GM19023 (cell line): ENCODE data around the gene MRPL20.
"Not testable (repeated sequence)": the region's sequence is repeated elsewhere in the genome, so short reads cannot be mapped to it uniquely, and the experiment has no call there.

Experiments
- ATAC-seq: cut with Tn5 transposase; IDR thresholded peaks from one replicate; pipeline ENCODE4 v1.9.1; 2021; ENCODE audit warnings: mild to moderate bottlenecking, moderate library complexity; ENCODE audit not compliant: unreplicated experiment

The MRPL20 gene

DNA sequence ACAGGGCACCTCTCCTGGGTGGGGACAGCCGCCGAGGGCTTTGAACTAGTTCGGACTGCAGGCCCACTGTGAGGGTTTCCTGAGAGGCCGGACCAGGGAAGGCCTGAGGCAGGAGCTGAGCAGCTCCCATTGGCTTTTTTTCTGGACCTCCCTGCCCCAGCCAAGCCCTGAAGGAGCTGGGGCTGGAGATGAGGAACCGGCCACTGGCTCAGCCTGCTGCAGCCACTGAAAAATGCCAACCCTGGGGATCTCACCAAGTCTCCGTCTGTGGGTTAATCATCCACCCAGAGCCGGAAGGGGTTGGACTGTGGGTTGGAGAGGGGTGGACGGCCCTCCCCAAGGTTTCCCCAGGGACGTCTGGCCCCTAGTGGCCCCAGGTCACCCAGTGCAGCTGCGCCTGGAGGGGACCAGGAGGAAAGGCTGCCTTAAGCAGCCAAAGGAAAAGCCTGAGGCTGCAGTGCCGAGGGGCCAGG is 30.8 kb upstream of the MRPL20 start:
- ATAC-seq, result no peak

DNA sequence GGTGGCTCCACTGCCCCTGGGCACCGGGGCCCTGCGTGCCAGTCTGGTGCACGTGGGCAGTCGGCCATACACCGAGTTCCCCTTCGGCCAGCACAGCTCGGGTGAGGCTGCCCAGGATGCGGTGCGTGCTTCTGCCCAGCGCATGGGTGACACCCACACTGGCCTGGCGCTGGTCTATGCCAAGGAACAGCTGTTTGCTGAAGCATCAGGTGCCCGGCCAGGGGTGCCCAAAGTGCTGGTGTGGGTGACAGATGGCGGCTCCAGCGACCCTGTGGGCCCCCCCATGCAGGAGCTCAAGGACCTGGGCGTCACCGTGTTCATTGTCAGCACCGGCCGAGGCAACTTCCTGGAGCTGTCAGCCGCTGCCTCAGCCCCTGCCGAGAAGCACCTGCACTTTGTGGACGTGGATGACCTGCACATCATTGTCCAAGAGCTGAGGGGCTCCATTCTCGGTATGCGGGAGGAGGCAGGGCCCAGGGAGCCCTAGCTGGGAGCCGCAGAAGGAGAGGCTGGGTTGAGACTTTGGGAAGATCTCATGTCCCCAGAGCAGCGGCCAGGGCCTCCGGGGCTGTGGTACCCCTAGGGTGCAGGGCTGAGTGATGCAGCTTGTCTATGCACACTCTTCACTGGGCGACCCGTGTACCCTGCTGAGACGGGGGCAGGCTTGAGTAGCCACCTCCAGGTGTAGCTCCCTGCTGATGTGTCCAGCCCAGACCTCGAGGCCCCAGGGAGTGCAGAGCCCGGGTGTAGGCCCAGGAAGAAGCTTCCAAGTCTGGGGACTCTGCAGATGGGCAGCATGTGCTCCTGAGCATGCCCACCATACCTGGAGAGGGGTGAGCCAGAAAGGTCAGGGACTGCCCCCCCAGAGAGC is 30.2 kb upstream of the MRPL20 start:
- no peak for ATAC-seq

DNA sequence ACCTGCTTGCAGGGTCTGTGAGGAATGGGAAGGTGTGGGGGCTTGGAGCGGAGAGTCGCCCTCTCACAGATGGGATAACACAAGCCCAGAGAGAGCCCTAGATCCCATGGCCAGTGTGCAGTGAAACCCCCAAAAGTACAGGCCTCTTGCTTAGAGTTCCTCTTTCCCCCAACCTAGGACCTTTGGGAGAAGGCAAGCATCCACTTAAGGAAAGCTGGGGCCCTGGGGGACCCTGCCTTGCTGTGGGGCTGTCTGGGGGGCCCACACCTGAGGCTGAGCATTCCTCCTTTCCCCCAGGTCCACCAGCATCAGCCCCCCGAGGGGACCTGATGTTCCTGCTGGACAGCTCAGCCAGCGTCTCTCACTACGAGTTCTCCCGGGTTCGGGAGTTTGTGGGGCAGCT is 29.5 kb upstream of the MRPL20 start:
- ATAC-seq, result no peak

DNA sequence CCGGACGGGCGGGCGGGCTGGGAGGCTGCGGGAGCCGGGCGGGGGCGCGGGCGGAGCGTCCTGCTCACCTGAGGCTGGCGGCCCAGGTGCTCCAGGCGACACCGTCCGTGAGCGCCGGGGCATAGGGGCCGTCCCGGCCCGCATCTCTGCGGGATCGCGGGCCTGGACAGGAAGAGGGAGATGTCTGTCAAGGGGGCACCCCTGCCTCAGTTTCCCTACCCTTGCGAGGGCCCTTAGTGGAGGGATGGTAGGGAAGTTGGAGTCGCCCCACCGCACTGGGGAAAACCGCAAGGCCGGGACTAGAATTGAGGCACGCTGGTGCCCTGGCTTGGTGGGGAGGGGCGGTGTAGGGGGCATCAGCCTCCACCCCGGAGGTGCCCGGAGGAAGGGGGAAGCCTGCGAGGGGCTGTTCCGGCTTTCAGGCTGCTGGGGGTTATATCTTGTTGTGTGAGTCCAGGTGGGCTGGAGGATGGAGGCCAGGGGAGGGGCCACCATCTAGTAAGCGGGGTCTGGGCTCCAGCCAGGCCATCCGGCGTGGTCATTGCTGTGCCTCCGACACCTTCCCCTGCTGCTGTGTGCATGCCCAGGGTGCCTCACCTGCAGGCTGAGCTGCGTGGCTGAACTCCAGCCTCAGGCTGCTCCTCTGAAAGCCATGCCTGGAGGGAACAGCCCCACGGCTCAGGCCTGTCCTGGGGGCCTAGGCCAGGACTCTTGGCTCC is 29.0 kb upstream of the MRPL20 start:
- no peak for ATAC-seq

DNA sequence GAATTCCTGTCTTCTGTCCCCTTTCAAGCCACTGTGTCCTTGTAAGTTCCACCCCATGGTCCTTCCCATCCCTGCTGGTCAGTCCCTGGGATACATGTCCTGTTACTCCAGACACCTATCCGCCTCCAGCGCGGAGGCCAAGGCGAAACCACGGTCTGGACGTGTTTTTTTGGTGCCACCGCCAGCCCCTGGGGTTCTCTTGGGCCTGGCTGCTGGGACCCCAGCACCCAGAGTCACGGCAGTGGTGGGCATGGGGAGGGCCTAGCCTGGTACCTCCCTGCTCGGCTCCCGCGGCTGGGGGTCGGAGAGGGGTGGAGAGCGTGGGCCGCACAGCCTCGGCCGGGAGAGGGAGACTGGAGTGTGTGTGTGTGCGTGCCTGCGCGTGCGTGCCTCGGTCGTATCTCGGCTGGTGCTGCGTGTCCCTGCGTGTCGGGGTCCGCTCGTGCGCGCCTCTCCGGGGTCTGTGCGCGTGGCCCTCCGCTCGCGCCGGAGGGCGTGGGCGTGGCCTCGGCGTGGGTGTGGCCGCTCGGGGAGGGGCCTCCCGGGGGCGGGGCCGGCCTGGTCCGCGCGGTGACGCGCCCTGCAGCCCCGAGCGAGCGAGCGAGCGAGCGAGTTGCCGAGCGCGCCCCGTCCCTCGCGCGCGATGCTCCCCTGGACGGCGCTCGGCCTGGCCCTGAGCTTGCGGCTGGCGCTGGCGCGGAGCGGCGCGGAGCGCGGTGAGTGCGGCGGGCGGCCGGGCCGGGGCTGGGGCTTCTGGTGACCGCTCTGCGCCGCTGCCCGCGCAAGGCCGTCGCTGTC is 28.2 kb upstream of the MRPL20 start, which contains the start of gene VWA1:
Gene VWA1, plus strand, starts transcription at position 585 of the 798 bp plus-strand sequence. Its CDS starts 59 bp downstream, at position 644.
- no peak for ATAC-seq

DNA sequence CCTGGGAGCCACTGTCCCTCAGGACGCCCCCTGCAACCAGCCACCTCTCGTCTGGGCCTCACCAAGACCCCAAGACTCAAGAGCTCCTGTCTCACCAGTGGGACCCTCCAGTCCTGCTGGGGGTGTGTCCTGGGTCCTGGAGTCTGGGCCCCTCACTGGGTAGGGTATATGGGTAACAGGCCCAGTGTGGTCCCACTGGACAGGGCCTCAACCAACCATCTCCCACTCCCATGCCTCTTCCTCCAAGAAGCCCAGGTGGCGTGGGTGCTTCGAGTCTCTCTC is 27.7 kb upstream of the MRPL20 start:
- no peak for ATAC-seq

DNA sequence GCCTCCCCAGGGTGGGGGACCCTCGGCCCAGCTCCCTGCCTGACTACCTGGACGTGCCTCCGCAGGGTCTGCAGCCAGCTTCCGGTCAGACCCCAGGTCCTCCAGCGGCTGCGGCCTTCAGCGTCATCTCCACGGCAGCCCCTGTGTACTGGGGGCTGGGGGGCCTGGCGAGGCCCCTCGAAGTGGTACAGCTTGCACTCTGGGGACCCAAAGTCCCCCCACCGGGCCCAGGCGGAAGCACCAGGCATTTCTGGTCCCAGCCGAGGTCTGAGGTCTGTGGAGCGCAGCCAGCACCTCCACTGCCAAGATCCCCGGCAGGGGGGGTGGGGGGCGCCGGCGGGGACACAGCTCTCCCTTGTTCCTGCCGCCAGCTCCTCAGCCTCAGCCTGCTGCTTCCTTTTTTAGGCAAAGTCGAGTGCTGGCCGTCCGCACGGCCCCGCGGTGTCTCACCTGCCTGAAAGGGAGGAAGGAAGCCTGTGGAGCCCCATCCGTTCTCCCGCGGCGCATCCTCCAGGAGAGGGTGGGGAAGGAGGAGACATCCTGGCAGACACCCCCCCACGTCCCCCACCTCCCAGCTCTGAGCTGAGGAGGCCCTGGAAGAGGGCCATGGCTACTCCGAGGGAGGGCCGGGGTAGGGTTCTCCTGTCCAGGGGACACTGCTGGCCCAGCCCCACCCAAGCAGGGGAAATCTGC is 27.2 kb upstream of the MRPL20 start:
- ATAC-seq, result no peak

DNA sequence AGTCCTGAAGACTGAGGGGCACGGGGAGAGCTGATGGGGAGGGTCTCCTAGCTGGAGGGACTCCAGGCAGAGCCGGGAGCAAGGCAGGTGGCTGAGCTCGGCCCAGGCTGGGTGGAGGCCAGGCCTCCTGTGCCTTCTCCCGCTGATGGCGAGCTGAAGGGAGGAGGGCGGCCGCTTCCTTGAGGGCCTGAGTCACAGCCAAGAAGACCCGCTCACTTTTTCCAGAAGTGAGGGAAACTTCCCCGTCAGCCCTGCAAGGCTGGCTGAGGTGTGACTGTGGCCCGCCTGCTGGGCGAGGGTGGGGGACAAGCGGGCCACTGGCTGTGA is 26.7 kb upstream of the MRPL20 start:
- no peak for ATAC-seq

DNA sequence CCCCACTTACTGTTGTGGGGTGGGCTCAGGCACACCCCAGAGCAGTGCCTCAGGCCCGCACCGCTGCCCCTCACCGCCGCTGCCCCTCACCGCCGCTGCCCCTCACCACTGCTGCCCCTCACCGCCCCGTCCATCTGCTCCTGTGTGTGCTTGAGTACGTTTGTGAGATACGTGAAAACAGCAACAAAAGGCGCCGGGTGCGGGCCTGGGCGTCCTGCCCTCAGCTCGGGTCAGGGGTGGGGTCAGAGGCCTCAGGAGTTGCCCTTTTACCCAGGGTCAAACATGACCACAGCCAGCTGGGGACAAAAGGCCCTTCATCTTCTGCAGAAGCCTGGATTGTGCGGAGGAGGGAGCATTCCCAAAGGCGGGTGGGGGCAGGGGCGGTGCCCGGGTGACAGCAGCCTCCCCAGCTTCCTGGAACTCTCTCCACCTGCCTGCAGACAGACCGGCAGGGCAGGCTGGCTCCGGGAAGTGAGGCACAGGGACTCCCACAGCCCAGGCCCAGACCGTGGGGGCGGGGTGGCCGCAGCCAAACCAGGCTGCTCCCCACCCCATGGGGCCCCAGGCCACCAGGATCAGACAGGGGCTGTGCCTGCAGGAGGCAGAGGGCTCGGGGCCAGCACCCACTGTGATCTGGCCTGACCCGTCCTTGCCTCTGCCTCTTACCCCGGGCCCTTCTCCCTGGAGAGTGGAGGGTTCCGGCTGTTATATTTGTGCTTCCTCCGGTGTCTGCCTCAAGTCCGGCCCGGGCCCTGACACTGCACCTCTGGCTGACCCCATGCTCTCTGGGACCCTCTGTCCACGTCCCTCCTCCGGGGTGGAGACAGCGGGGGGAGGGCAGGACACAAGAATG is 26.1 kb upstream of the MRPL20 start:
- no peak for ATAC-seq

DNA sequence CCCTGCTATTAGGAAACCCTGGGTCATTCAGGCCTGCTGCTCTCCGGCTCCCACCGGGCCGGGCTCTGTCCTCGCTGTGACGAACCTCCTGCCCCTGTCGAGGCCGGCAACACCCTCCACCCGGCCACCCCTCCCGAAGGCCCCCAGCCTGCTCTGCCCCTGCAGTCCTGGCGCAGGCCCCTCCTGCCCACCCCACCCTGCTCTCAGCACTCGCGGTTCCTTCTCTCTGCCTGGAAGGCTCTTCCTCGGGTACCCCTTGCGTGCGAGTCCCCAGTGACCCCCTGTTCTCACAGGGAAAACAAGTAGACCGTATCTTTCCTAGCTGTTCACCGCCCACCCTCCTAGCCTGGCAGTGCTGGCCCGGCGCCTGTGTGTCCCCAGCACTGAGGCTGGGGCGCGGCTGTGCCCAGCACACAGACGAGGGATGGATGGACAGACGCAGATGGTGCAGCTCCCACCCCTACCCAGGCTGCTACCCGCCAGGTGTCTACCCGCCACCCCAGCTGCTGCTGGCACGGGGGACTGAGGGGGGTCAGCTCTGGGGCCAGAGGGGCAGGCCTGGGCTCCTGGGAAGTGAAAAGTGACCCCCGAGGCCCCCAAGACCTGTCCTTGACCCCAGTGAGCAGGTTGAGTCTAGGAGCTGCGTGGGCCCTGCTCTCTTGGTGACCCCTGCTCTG is 25.3 kb upstream of the MRPL20 start:
- no peak for ATAC-seq

DNA sequence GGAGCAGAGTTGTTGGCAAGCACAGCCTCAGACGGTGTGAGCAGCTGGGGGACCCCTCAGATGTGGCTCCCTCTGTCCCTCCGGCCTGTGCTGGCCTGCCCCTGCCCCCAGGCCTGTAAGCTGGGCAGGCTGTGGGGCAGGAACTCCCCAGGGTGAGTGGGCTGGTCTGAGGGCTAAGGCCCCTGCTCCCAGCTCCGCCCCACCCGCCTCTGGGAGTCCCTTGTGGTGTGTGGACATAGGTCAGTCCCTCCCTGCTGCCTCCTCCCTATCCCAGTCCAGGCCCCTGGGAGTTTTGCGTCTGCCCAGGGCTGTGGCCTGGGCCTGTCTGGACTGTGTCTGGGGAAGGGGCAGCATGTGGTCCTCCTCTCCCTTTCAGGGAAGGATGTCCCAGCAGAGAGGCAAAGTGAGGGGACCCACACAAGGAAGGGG is 24.8 kb upstream of the MRPL20 start:
- no peak for ATAC-seq

DNA sequence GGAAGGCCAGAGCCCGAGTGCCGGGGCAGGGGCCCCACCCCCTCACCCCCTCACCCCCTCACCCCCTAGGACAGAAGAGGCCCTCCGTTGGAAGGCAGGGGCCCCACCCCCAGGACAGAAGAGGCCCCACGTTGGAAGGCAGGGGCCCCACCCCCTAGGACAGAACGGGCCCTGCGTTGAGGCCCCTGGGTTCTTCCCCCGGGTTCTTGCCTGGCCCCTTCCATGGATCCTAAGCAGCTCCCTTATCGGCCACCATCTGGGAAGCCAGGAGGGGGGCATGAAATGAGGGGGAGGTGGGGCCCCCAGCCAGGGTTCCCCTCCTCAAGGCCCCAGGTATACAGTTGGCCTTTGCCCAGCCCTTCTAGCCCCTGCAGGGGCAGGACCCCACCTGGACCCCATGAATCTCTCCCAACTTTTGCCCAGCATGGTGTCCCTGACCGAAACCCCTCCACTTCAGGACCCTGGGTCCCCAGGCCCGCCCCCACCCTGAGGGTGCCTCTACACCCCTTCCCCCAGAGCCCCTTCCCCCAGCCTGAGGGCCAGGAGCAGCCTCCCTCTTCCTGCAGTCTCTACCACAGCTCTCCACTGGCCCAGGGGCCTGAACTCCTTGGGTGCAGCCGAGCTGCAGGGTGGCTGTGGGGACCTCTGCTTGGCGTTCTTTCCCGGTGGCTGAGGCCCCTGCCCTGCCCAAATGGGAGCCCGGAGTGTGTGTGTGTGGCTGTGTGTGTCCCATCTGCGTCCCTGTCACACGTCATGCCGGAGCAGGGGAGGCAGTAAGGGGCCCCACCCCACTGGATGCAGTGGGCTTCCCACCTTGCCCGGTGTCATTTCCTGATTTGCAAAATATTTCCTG is 24.1 kb upstream of the MRPL20 start:
- no peak for ATAC-seq

DNA sequence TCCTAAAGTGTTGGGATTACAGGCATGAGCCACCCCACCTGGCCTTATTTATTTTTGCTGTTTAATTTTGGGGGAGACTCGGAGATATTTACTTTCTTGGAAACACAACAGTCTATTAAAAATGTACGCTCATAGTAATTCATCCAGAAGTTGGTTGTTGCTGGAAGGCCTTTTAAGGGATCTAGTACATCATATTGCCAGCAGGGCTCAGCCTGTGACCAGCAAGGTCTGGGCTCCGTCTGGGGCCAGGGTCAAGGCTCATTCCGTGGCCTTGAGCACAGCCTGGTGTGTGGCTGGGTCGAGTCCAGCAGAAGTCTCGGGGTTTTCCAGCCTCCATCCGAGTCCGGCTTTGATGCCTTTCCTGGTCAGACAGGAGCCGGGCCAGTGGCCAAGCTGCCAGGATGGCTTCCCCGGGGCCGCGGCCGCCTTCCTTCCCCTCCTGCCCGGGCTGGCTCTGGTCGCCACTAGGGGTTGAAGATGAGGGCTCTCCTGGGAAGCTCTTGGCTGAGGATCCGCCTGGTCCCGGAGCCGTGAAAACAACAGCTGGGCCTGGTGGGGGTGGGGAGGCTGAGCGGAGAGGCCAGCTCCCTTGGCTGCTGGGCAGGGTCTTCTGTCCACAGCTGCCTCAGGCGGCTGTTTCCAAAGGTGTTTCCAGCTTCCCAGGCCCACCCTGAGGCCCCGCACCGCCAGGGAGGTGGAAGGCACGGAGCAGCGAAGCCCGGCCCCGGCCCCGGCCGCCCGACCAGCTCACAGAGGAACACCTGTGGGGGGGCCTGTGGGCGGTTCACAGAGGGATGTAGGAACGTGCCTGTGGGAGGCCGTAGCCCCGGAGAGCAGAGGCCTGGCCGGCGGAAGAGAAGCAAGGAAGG is 23.3 kb upstream of the MRPL20 start:
- no peak for ATAC-seq

DNA sequence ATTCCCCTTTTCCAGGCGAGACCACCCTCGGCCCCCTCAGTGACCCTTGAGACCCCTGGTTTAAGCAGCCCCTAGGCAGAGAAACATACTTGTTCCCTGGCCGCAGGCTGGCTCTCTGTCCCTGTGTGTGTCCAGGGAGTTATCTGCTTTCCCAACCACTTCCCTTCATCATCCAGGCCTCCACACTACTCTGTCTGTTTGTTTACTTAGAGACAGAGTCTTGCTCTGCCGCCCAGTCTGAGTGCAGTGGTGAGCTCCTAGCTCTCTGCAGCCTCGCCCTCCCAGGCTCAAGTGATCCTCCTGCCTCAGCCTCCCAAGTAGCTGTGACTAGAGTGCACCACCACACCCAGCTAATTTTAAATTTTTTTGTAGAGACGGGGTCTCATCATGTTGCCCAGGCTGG is 22.6 kb upstream of the MRPL20 start:
- ATAC-seq, result no peak

DNA sequence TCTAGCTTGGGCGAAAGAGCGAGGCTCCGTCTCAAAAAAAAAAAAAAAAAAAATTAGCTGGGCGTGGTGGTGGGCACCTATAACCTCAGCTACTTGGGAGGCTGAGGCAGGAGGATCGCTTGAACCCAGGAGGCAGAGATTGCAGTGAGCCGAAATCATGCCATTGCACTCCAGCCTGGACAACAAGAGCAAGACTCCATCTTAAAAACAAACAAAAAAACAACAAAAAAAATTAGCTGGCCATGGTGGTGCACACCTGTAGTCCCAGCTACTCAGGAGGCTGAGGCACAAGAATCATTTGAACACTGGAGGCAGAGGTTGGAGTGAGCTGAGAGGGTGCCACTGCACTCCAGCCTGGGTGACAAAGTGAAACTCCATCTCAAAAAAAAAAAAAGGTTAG is 21.9 kb upstream of the MRPL20 start:
- ATAC-seq, result not testable (repeated sequence)

DNA sequence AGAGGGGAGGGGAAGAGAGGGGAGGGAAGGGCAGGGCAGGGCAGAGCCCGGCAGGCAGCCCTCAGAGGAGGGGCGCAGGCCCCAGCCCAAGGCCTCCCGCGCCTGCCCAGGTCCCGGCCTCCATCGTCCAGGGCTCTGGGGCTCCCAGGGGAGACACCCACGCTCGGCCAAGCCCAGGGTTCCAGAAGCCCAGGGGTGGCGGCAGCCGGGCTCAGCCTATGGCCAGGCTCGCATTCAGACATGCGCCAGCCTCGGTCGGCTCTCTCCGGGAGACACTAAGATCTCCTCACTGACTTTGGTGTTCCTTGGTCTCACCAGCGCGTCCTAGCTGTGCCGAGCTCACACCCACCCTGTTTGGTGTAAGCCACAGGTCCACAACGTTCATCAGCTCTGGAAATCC is 21.1 kb upstream of the MRPL20 start:
- ATAC-seq, result no peak

DNA sequence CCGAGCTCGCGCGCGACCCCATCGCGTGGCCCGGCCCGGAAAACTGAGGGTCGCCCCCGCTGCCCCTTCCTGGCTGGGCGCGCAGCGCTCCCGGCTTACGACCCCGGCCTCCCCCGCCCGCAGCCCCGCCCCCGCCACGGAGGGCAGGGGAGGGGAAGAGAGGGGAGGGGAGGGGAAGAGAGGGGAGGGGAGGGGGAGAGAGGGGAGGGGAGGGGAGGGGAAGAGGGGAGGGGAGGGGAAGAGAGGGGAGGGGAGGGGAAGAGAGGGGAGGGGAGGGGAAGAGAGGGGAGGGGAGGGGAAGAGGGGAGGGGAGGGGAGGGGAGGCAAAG is 20.7 kb upstream of the MRPL20 start:
- ATAC-seq, result no peak
